Astrocyte (in vitro differentiated cells and primary cell): Measurements from ENCODE around the gene POLE.

Experiments
- CTCF ChIP-seq: IDR thresholded peaks from 2 replicates; pipeline ENCODE4 v1.5.1; 2011; ENCODE audit warnings: low read depth, mild to moderate bottlenecking, inconsistent platforms, low read length, moderate library complexity; ENCODE audit not compliant: insufficient read depth
- EZH2 ChIP-seq: IDR thresholded peaks from 2 replicates; pipeline ENCODE4 v1.6.1; 2012; ENCODE audit warnings: mild to moderate bottlenecking, low read length, inconsistent platforms; ENCODE audit not compliant: insufficient read depth

GRCh38 chr12:132634411-132634990 is 52.6 kb downstream of the POLE start:
- TF ChIP-seq CTCF (no peak), EZH2 (no peak)
